Cerebellar cortex (tissue), 1 donor: Measurements from ENCODE around the gene RAPGEF1.

Source experiments
- DNase-seq: peaks from one replicate; pipeline ENCODE4 v3.0.0-alpha.2; 2015; ENCODE audit warnings: low spot score

The RAPGEF1 gene

DNA sequence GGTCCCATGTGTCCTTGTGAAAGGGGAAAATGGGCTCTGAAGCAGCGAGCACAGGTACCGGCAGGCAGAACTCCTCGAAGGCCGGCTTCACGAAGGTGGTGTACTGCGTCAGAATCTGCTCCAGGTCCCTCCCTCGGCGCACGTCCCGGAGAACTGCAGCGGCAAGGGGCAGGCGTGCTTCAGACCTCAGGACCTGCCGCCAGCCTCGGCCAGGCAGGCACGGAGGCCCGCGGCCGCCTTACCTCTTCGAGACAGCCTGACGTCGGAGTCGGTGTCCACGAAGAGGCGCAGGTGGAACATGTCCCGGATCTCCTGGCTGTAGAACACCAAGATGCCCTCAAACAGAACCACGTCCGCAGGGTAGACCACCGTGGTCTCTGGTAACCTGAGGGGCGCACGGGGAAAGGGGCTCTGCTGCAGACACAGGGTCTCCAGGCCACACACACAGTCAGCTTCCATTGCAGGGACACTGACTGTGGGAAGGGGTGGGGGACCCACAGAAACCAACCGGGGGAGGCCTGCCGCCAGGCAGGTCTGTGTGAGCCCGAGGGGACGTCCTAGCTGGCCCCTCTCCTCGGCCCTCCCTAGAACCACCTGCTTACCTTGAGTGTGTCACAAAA is 210.9 kb downstream of the RAPGEF1 start:
- DNase-seq = no peak

DNA sequence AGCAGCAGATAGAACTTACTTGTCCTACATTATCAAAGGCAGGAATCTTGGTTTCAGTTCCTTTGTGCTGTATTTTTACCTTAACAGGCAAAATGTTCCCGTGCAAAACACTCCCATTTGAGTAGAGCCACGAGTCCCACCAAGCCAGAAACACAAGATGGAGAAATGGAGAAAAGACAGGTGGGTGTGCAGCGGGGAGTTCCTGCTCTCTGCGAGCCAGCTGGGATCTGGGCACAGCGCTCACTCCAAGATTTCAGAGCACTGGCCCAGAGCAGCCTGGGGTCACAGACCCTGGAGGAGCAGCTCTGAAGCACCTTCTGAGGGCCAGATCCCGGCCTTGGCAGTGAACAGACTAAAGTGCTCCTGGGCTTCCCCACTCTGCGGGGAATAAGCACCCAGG is 211.7 kb downstream of the RAPGEF1 start:
- peak; percentile 85 for DNase-seq
